Dendritic cell treated with granulocyte-macrophage colony-stimulating factor and Interleukin-4, amounts not matched to agents 40 ng/mL and 50 ng/mL, for 4 days (primary cell): ENCODE measurements around the gene ATMIN.

Source experiments
- H3K27ac Mint-ChIP-seq: one replicate; pipeline ENCODE4 v1.8.0; 2022; ENCODE audit warnings: mild to moderate bottlenecking, mixed read lengths
- H3K27me3 Mint-ChIP-seq: one replicate; pipeline ENCODE4 v1.8.0; 2022; ENCODE audit warnings: mild to moderate bottlenecking, mixed read lengths
- H3K36me3 Mint-ChIP-seq: one replicate; pipeline ENCODE4 v1.8.0; 2022; ENCODE audit warnings: low read depth, mixed read lengths
- H3K4me1 Mint-ChIP-seq: one replicate; pipeline ENCODE4 v1.8.0; 2022; ENCODE audit warnings: low read depth, mixed read lengths
- H3K4me3 Mint-ChIP-seq: one replicate; pipeline ENCODE4 v1.8.0; 2022; ENCODE audit warnings: mild to moderate bottlenecking, moderate library complexity, mixed read lengths
- H3K9me3 Mint-ChIP-seq: one replicate; pipeline ENCODE4 v1.8.0; 2022; ENCODE audit warnings: mixed read lengths
- intact Hi-C: fragments of 100-400 bp; cut with micrococcal nuclease; formaldehyde crosslinking; loops from one replicate; pipeline ENCODE4 v1.15.0; 2022

The ATMIN gene

GRCh38 chr16:80997964-80998620, 37.5 kb upstream of the ATMIN start:
- intact Hi-C loops, result loop anchor here (1.0 to 2.0 kb wide), 2 partner anchors 8 to 79 kb away; partner anchors contain the start of genes C16orf46 and CMC2
- Mint-ChIP-seq H3K27me3 (no peaks in the 10 kb centered on the region), H3K4me1 (peaks cover 45% of the 10 kb centered on the region), H3K27ac (peak overlapping the region; percentile 90), H3K9me3 (no peaks in the 10 kb centered on the region), H3K36me3 (peaks cover 24% of the 10 kb centered on the region), H3K4me3 (peak overlapping the region; percentile 76)

GRCh38 chr16:81000873-81001272, 34.8 kb upstream of the ATMIN start:
- Mint-ChIP-seq H3K4me3 (no peak overlapping the region), H3K4me1 (peaks cover 48% of the 10 kb centered on the region), H3K36me3 (no peaks in the 10 kb centered on the region), H3K27me3 (no peaks in the 10 kb centered on the region), H3K27ac (no peak overlapping the region), H3K9me3 (no peaks in the 10 kb centered on the region)
- intact Hi-C loops, result loop anchor here (10.0 kb wide), 1 partner anchor 314 kb away; the partner anchor contains the start of gene GAN

GRCh38 chr16:81001330-81001729, 34.3 kb upstream of the ATMIN start:
- Mint-ChIP-seq H3K4me3 (no peak overlapping the region), H3K36me3 (no peaks in the 10 kb centered on the region), H3K4me1 (peaks cover 49% of the 10 kb centered on the region), H3K9me3 (no peaks in the 10 kb centered on the region), H3K27me3 (no peaks in the 10 kb centered on the region), H3K27ac (no peak overlapping the region)
- intact Hi-C loops, result loop anchor here (10.0 kb wide), 1 partner anchor 313 kb away; the partner anchor contains the start of gene GAN

GRCh38 chr16:81003064-81003463, 32.6 kb upstream of the ATMIN start:
- Mint-ChIP-seq H3K4me3 (no peak overlapping the region), H3K27me3 (no peaks in the 10 kb centered on the region), H3K27ac (peak overlapping the region; percentile 69), H3K4me1 (peaks cover 54% of the 10 kb centered on the region), H3K9me3 (no peaks in the 10 kb centered on the region), H3K36me3 (peaks cover 14% of the 10 kb centered on the region)
- intact Hi-C loops, result loop anchor here (10.0 kb wide), 1 partner anchor 312 kb away; the partner anchor contains the start of gene GAN

GRCh38 chr16:81003610-81004460, 31.8 kb upstream of the ATMIN start:
- H3K27ac Mint-ChIP-seq, result peak overlapping the region; percentile 69
- peak overlapping the region; percentile 59 for H3K4me3 Mint-ChIP-seq
- no peaks in the 10 kb centered on the region for H3K9me3 Mint-ChIP-seq
- no peaks in the 10 kb centered on the region for H3K27me3 Mint-ChIP-seq
- intact Hi-C loops, result loop anchor here (10.0 kb wide), 1 partner anchor 311 kb away; the partner anchor contains the start of gene GAN
- peaks cover 57% of the 10 kb centered on the region for H3K4me1 Mint-ChIP-seq
- peaks cover 14% of the 10 kb centered on the region for H3K36me3 Mint-ChIP-seq

GRCh38 chr16:81004646-81005353, 30.8 kb upstream of the ATMIN start:
- H3K4me3 Mint-ChIP-seq, result peak overlapping the region; percentile 55
- intact Hi-C loops, result loop anchor here (10.0 kb wide), 1 partner anchor 310 kb away; the partner anchor contains the start of gene GAN
- no peaks in the 10 kb centered on the region for H3K9me3 Mint-ChIP-seq
- peaks cover 14% of the 10 kb centered on the region for H3K36me3 Mint-ChIP-seq
- H3K4me1 Mint-ChIP-seq, result peaks cover 52% of the 10 kb centered on the region
- H3K27me3 Mint-ChIP-seq, result no peaks in the 10 kb centered on the region
- peak overlapping the region; percentile 69 for H3K27ac Mint-ChIP-seq

- H3K27me3 Mint-ChIP-seq, result no peaks in the 10 kb centered on the region
- intact Hi-C loops, result loop anchor here (1.0 to 10.0 kb wide), 4 partner anchors 8 to 309 kb away; partner anchors contain the start of genes ATMIN, GAN and GCSH
- H3K4me1 Mint-ChIP-seq, result peaks cover 52% of the 10 kb centered on the region
- no peaks in the 10 kb centered on the region for H3K9me3 Mint-ChIP-seq
- peaks cover 14% of the 10 kb centered on the region for H3K36me3 Mint-ChIP-seq
- H3K27ac Mint-ChIP-seq, result peak overlapping the region; percentile 99
- H3K4me3 Mint-ChIP-seq, result peak overlapping the region; percentile 96
Measured at GRCh38 chr16:81005610-81006161, 30.0 kb upstream of the ATMIN start.

- Mint-ChIP-seq H3K4me3 (peak overlapping the region; percentile 96), H3K9me3 (no peaks in the 10 kb centered on the region), H3K27me3 (no peaks in the 10 kb centered on the region), H3K27ac (peak overlapping the region; percentile 99), H3K36me3 (peaks cover 14% of the 10 kb centered on the region), H3K4me1 (peaks cover 51% of the 10 kb centered on the region)
- intact Hi-C loops, result loop anchor here (1.0 to 10.0 kb wide), 4 partner anchors 9 to 308 kb away; partner anchors contain the start of genes ATMIN, GAN and GCSH
Measured at GRCh38 chr16:81006211-81006812, 29.3 kb upstream of the ATMIN start.

GRCh38 chr16:81006813-81007695, 28.6 kb upstream of the ATMIN start, which contains the start of the genes CENPN and CMC2:
CENPN (plus strand) TSS chr16:81007214; CDS start chr16:81011940, 4,726 bp downstream.
CMC2 (minus strand) TSS chr16:81006885; CDS start chr16:80997394, 9,491 bp downstream.
- peak within 1 kb of the TSS; percentile 99 for H3K27ac Mint-ChIP-seq
- intact Hi-C loops, result loop anchor here (1.0 to 10.0 kb wide), 5 partner anchors 10 to 308 kb away; partner anchors contain the start of genes ATMIN, C16orf46, GAN and GCSH
- H3K4me1 Mint-ChIP-seq, result peaks cover 44% of the 10 kb centered on the region
- no peaks in the 10 kb centered on the region for H3K9me3 Mint-ChIP-seq
- peaks cover 18% of the 10 kb centered on the region for H3K36me3 Mint-ChIP-seq
- peak within 1 kb of the TSS; percentile 96 for H3K4me3 Mint-ChIP-seq
- H3K27me3 Mint-ChIP-seq, result no peaks in the 10 kb centered on the region

- intact Hi-C loops, result loop anchor here (10.0 kb wide), 1 partner anchor 306 kb away; the partner anchor contains the start of gene GAN
- Mint-ChIP-seq H3K27me3 (no peaks in the 10 kb centered on the region), H3K27ac (peak overlapping the region; percentile 99), H3K9me3 (no peaks in the 10 kb centered on the region), H3K36me3 (peaks cover 30% of the 10 kb centered on the region), H3K4me3 (peak overlapping the region; percentile 96), H3K4me1 (peaks cover 35% of the 10 kb centered on the region)
Measured at GRCh38 chr16:81008505-81008789, 27.2 kb upstream of the ATMIN start.

- H3K4me3 Mint-ChIP-seq, result no peak overlapping the region
- H3K9me3 Mint-ChIP-seq, result no peaks in the 10 kb centered on the region
- H3K27me3 Mint-ChIP-seq, result no peaks in the 10 kb centered on the region
- H3K27ac Mint-ChIP-seq, result no peak overlapping the region
- H3K4me1 Mint-ChIP-seq, result peaks cover 23% of the 10 kb centered on the region
- intact Hi-C loops, result no loop called here
- H3K36me3 Mint-ChIP-seq, result peaks cover 56% of the 10 kb centered on the region
Measured at GRCh38 chr16:81012974-81013373, 22.7 kb upstream of the ATMIN start.

GRCh38 chr16:81014672-81015071, 21.0 kb upstream of the ATMIN start:
- Mint-ChIP-seq H3K4me1 (peaks cover 11% of the 10 kb centered on the region), H3K27me3 (no peaks in the 10 kb centered on the region), H3K9me3 (no peaks in the 10 kb centered on the region), H3K4me3 (no peak overlapping the region), H3K36me3 (peaks cover 73% of the 10 kb centered on the region), H3K27ac (no peak overlapping the region)
- intact Hi-C loops, result no loop called here
